Measurements from ENCODE around the gene TSPEAR.
"Not testable (repeated sequence)": the region's sequence is repeated elsewhere in the genome, so short reads cannot be mapped to it uniquely, and the experiment has no call there.

Gene TSPEAR

GRCh38 chr21:44627181-44627822 is 84.1 kb downstream of the TSPEAR start:
- not testable (repeated sequence) for DNase-seq (ENCODE audit: low spot score)

- no peak for DNase-seq (ENCODE audit: low spot score)
These were observed 84.7 kb downstream of the TSPEAR start, which contains the start of gene KRTAP10-9 for GRCh38 chr21:44626673-44627143. TSS of gene KRTAP10-9 (plus strand) at chr21:44627093. CDS start at chr21:44627172, 79 bp downstream.

GRCh38 chr21:44626262-44626661 is 85.1 kb downstream of the TSPEAR start:
- DNase-seq (ENCODE audit: low spot score), result no peak

GRCh38 chr21:44625756-44626155 is 85.6 kb downstream of the TSPEAR start:
- no peak for DNase-seq (ENCODE audit: low spot score)

- no peak for DNase-seq (ENCODE audit: low spot score)
These were observed 87.8 kb downstream of the TSPEAR start for GRCh38 chr21:44623575-44623974.

GRCh38 chr21:44619886-44620285 is 91.5 kb downstream of the TSPEAR start:
- no peak for DNase-seq (ENCODE audit: low spot score)

- DNase-seq (ENCODE audit: low spot score), result no peak
These were observed 92.5 kb downstream of the TSPEAR start for GRCh38 chr21:44618909-44619308.

GRCh38 chr21:44618504-44618903 is 92.9 kb downstream of the TSPEAR start:
- no peak for DNase-seq (ENCODE audit: low spot score)

GRCh38 chr21:44617071-44617501 is 94.3 kb downstream of the TSPEAR start:
- no peak for DNase-seq (ENCODE audit: low spot score)

- DNase-seq (ENCODE audit: low spot score), result no peak
These were observed 94.8 kb downstream of the TSPEAR start for GRCh38 chr21:44616591-44616926.

GRCh38 chr21:44615911-44616590 is 95.3 kb downstream of the TSPEAR start:
- DNase-seq (ENCODE audit: low spot score), result no peak

GRCh38 chr21:44615466-44615865 is 95.9 kb downstream of the TSPEAR start:
- DNase-seq (ENCODE audit: low spot score), result no peak

- no peak for DNase-seq (ENCODE audit: low spot score)
These were observed 96.4 kb downstream of the TSPEAR start for GRCh38 chr21:44614961-44615391.

GRCh38 chr21:44614161-44614631 is 97.2 kb downstream of the TSPEAR start:
- DNase-seq (ENCODE audit: low spot score), result no peak

GRCh38 chr21:44613386-44614155 is 97.8 kb downstream of the TSPEAR start:
- DNase-seq (ENCODE audit: low spot score), result no peak

GRCh38 chr21:44612669-44613229 is 98.6 kb downstream of the TSPEAR start:
- DNase-seq (ENCODE audit: low spot score), result no peak

- DNase-seq (ENCODE audit: low spot score), result no peak
These were observed 99.3 kb downstream of the TSPEAR start, which contains the start of gene KRTAP10-8 for GRCh38 chr21:44612029-44612486. TSS of gene KRTAP10-8 (plus strand) at chr21:44612079. CDS start at chr21:44612101, 22 bp downstream.

- no peak for DNase-seq (ENCODE audit: low spot score)
These were observed 99.8 kb downstream of the TSPEAR start for GRCh38 chr21:44611551-44611950.

- not testable (repeated sequence) for DNase-seq (ENCODE audit: low spot score)
These were observed 101.1 kb downstream of the TSPEAR start for GRCh38 chr21:44610157-44610843.

- no peak for DNase-seq (ENCODE audit: low spot score)
These were observed 102.2 kb downstream of the TSPEAR start for GRCh38 chr21:44609193-44609592.

- DNase-seq (ENCODE audit: low spot score), result no peak
These were observed 104.9 kb downstream of the TSPEAR start for GRCh38 chr21:44606495-44606894.

Measured in D341Med (cell line).